SH-SY5Y (cell line): ENCODE data around the gene POLR2E.

Experiments used
- GATA2 ChIP-seq: IDR thresholded peaks from 2 replicates; pipeline ENCODE4 v1.6.1; 2011; ENCODE audit warnings: mild to moderate bottlenecking, low read depth, low read length
- GATA3 ChIP-seq: IDR thresholded peaks from 2 replicates; pipeline ENCODE4 v1.6.1; 2011; ENCODE audit warnings: low read depth, mild to moderate bottlenecking, low read length, moderate library complexity

- TF ChIP-seq GATA2 = no peak
- TF ChIP-seq GATA3 = no peak
These were observed 24.6 kb downstream of the POLR2E start for GRCh38 chr19:1070576-1070930.
